Peyer's patch (tissue), 4 donors: Measurements from ENCODE around the gene FGR. TPM values are rescaled to one million over a fixed set of nuclear protein-coding genes. Genes with fewer than 3 reads are reported as not detected.
"Not testable (repeated sequence)": the region's sequence is repeated elsewhere in the genome, so short reads cannot be mapped to it uniquely, and the experiment has no call there.

Source experiments
- DNase-seq, 3 donors: peaks; one replicate each; pipeline ENCODE4 v3.0.0-alpha.2; 2017 to 2019
- H3K27ac ChIP-seq, 4 donors: fragments of 200-600 bp; sonication (generic); one replicate each; pipeline ENCODE4 v1.5.1; 2016 to 2019
- H3K27me3 ChIP-seq, 2 donors: fragments of 200-600 bp; sonication (generic); one replicate each; pipeline ENCODE4 v1.5.1; 2019
- H3K36me3 ChIP-seq, 3 donors: fragments of 200-600 bp; sonication (generic); one replicate each; pipeline ENCODE4 v1.5.1; 2016 to 2019
- H3K4me1 ChIP-seq, 4 donors: fragments of 200-600 bp; sonication (generic); one replicate each; pipeline ENCODE4 v1.5.1; 2016 to 2019
- H3K4me3 ChIP-seq, 4 donors: fragments of 200-600 bp; sonication (generic); 1 replicate in 3 of 4; 2 replicates in 1 of 4; pipeline ENCODE4 v1.5.1; 2016 to 2019; ENCODE audit warnings: mild to moderate bottlenecking in 1 of 4
- H3K9me3 ChIP-seq, 4 donors: fragments of 200-600 bp; sonication (generic); one replicate each; pipeline ENCODE4 v1.5.1; 2016 to 2019; ENCODE audit warnings: mild to moderate bottlenecking in 1 of 4
- CTCF ChIP-seq, 6 experiments: fragments of 450-650 bp in 4 of 6; fragments of 200-600 bp in 2 of 6; sonication (generic) in 1 of 6; IDR thresholded peaks; one replicate each; pipeline ENCODE4 v1.5.1; 2017 to 2019; ENCODE audit warnings: antibody characterized with exemption in 6 of 6, mild to moderate bottlenecking in 3 of 6, moderate library complexity in 1 of 6
- POLR2A ChIP-seq, 2 donors: fragments of 450-650 bp; IDR thresholded peaks; one replicate each; pipeline ENCODE4 v1.5.1; 2017; ENCODE audit warnings: antibody characterized with exemption in 2 of 2, mild to moderate bottlenecking in 2 of 2, moderate library complexity in 2 of 2
- total RNA-seq, 4 donors: library from RNA; depleted of rRNA; stranded (reverse); fragments of >200 nt; gene quantifications; one replicate each; pipeline ENCODE4 v1.1.0, GENCODE V29; 2016

Gene FGR
- total RNA-seq, 4 donors from 2014 or later, result 1.1 to 38.8 (median 4.7) TPM

GRCh38 chr1:27623327-27624212 lies 11.4 kb downstream of the FGR start:
- H3K4me1 ChIP-seq, result peaks cover 0 to 6% (median 3%) of the 10 kb centered on the region in 4 donors
- TF ChIP-seq CTCF (IDR thresholded peaks at IDR 0.05), result no peak
- no peak for TF ChIP-seq POLR2A (IDR thresholded peaks at IDR 0.05)
- no peak overlapping the region for H3K27ac ChIP-seq
- H3K4me3 ChIP-seq, result no peak overlapping the region
- no peak for DNase-seq
- no peaks in the 10 kb centered on the region for H3K36me3 ChIP-seq
- H3K9me3 ChIP-seq, result no peaks in the 10 kb centered on the region
- H3K27me3 ChIP-seq, result no peaks in the 10 kb centered on the region

GRCh38 chr1:27622828-27623227 lies 12.2 kb downstream of the FGR start:
- H3K27me3 ChIP-seq, result no peaks in the 10 kb centered on the region
- no peak for DNase-seq

GRCh38 chr1:27621051-27621920 lies 13.7 kb downstream of the FGR start:
- no peaks in the 10 kb centered on the region for H3K27me3 ChIP-seq
- no peaks in the 10 kb centered on the region for H3K9me3 ChIP-seq
- H3K4me3 ChIP-seq, result no peak overlapping the region
- no peak for TF ChIP-seq CTCF (IDR thresholded peaks at IDR 0.05)
- no peak for TF ChIP-seq POLR2A (IDR thresholded peaks at IDR 0.05)
- DNase-seq, result no peak
- no peaks in the 10 kb centered on the region for H3K36me3 ChIP-seq
- peaks cover 0 to 6% (median 5%) of the 10 kb centered on the region in 4 donors for H3K4me1 ChIP-seq
- no peak overlapping the region for H3K27ac ChIP-seq

More at GRCh38 chr1:27622828-27623227, 12.2 kb downstream of the FGR start:
- TF ChIP-seq POLR2A (IDR thresholded peaks at IDR 0.05), result no peak
- no peak for TF ChIP-seq CTCF (IDR thresholded peaks at IDR 0.05)
- Histone ChIP-seq H3K9me3 (no peaks in the 10 kb centered on the region), H3K36me3 (no peaks in the 10 kb centered on the region), H3K4me3 (no peak overlapping the region), H3K27ac (no peak overlapping the region), H3K4me1 (peaks cover 0 to 6% (median 4%) of the 10 kb centered on the region in 4 donors)

- not testable (repeated sequence) for H3K27me3 ChIP-seq, H3K27ac ChIP-seq
These were observed 15.1 kb downstream of the FGR start for GRCh38 chr1:27619782-27620438.

GRCh38 chr1:27618341-27619082 lies 16.5 kb downstream of the FGR start:
- Histone ChIP-seq H3K27me3 (no peaks in the 10 kb centered on the region), H3K9me3 (no peaks in the 10 kb centered on the region), H3K4me3 (no peak overlapping the region), H3K36me3 (no peaks in the 10 kb centered on the region), H3K4me1 (peaks cover 0 to 4% (median 0%) of the 10 kb centered on the region in 4 donors), H3K27ac (peak overlapping the region in 2 of 4 donors; percentile 4 to 14)
- TF ChIP-seq CTCF (IDR thresholded peaks at IDR 0.05) (no peak), POLR2A (IDR thresholded peaks at IDR 0.05) (no peak)
- DNase-seq, result no peak

More at GRCh38 chr1:27619782-27620438, 15.1 kb downstream of the FGR start:
- H3K36me3 ChIP-seq, H3K9me3 ChIP-seq, H3K4me3 ChIP-seq, DNase-seq, H3K4me1 ChIP-seq: not testable (repeated sequence)
